CD4-positive, alpha-beta T cell treated with Interleukin-2 at 100 ng/mL for 4 hours (primary cell): ENCODE results near the gene PFAS.

Experiments used
- DNase-seq: peaks from one replicate; pipeline ENCODE4 v3.0.0-alpha.2; 2020; ENCODE audit warnings: low spot score

PFAS gene

GRCh38 chr17:8310601-8311123 is 61.6 kb downstream of the PFAS start:
- DNase-seq = no peak

- no peak for DNase-seq
These were observed 62.2 kb downstream of the PFAS start for GRCh38 chr17:8311131-8311790.

GRCh38 chr17:8312251-8312650 is 63.2 kb downstream of the PFAS start:
- DNase-seq = no peak

- no peak for DNase-seq
These were observed 63.9 kb downstream of the PFAS start for GRCh38 chr17:8312726-8313600.

- no peak for DNase-seq
These were observed 66.0 kb downstream of the PFAS start for GRCh38 chr17:8314797-8315763.

- no peak for DNase-seq
These were observed 66.7 kb downstream of the PFAS start for GRCh38 chr17:8315764-8316217.

GRCh38 chr17:8318010-8318935 is 69.2 kb downstream of the PFAS start:
- DNase-seq = no peak
